HG03064 (cell line): ENCODE measurements around the gene MAF.
A peak's percentile ranks its signal among the peaks of the same experiment; 100 is the strongest.

Experiments used
- ATAC-seq: cut with Tn5 transposase; IDR thresholded peaks from one replicate; pipeline ENCODE4 v1.9.1; 2021; ENCODE audit warnings: low read depth; ENCODE audit not compliant: unreplicated experiment

The MAF gene

DNA sequence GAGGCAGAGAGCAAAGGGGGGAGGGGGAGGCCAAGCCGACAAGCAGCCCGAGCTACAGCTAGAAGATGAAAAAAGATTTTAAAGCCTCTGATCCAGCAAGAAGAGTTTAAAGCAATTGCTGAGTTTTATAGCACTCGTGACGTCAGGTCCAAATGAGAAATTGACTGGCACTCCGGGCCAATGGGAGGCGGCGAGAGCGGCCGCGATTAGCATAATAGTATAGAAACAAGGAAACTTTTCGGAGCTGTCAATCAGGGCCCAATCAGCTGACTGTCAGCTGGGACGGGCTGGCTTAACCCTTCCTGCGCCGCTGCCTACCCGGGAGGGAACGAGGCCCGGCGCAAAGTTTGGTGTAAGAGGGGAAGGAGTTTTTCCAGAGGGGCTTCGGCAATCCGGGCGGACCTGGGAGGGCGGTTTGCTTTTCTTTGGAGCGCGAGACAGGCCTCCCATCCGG is at the start of gene MAF:
Gene MAF, minus strand, starts transcription at position 100 of the 454 bp plus-strand sequence. CDS start 835 bp downstream, outside the sequence.
- ATAC-seq = no peak

DNA sequence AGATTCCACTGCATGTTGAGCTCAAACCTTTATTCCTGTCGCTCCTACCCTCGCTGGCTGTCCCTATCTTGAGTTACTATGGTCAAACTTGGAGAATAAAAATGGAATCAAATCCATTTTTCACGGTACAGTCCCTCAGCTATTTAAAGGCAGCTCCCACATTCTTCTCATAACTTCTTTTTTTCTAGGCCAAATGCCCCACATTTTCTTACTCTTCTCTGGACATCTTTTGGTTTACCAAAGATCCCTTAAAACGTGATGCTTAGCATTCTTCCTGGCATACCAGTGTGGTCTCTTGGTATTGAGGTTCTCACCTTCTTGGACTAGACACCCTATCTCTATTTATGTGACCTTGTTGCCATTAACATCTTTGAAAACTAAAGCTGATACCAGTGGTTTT is 48.3 kb upstream of the MAF start:
- ATAC-seq = no peak

DNA sequence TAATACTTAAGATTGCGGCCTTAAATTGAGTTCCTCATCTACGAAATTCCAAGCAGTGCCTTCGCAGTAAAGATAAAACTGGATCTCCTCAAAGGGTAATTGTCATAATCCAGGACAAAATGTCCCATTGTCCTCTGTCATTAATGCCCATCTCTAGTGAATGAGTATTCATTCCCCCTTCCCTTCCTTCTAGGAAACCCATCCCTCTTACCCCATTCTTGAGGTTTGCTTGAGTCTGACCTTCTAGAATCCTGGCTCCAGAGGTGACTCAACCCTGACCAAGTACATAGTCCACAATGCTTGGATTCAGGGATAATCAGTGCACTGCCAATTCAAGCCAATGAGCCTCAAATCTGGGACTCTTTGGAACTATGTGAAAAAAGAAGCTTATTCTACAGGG is 47.0 kb upstream of the MAF start:
- ATAC-seq = no peak

DNA sequence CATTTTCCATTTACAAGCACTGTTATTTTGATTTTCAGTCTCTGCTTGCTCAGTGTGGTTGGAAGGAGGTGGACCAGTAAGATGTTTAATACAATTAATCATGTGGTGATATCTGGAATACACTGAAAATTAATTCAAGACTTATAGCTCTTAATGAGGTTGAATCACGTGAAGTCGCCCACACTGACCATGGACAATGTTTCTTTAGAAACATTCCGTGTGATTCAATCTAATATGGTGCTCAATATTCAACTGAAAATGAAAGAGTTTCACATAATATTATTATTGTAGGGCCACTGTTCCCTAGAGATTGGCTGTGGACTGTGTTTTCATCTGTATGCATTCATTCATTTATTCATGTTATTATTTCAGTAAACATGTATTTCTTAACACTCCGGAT is 45.2 kb upstream of the MAF start:
- ATAC-seq = no peak

DNA sequence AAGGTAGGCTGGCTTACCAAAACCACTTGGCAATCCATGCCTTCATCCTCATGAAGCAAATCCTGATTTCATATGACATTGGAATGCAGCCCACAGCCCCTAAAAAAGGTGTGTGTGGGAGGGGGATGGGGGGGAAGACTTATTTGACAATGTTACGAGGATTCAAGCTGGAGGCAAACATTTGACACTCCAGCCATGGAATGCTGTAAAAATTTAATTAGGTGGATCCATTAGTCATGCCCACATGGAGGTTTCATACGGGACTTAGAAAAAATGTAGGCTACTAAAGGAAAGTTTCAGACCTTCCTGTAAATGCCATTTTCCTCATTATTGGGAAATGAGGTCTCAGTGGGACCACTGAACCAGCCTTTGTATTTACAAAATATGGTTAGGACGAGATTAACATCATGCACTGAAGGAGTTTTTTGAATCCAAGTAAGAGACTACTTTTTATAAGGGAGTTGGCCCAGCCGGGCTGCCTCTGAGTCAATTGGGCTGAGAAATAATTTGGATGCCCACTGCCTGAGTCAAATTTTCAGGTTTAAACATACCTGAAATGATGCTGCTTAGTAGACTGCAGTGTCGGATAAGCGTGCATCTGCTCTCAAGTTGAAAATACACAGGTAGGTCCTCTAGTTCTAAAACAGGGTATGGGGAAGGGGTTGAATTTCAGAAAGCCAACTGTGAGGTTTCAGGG is 44.6 kb upstream of the MAF start:
- ATAC-seq = no peak

DNA sequence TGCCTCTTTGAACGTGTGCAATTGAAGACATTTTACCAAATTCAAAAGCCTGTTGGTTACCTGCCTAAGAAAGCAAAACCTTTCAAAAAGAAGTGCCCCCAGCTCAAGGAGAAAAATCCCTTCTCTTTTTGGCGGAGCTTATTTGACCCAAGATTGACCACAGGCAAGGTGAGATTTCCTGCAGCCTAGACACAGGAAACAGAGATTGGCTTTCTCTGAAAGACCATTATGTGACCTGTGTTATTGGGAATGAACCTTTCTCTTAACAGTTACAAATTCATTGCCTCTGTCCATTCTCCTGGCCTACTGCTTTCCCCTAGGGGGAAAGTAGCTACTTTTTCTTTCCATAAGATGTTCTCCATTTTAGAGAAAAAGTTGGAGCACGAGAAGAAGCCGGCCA is 42.1 kb upstream of the MAF start:
- ATAC-seq = no peak

DNA sequence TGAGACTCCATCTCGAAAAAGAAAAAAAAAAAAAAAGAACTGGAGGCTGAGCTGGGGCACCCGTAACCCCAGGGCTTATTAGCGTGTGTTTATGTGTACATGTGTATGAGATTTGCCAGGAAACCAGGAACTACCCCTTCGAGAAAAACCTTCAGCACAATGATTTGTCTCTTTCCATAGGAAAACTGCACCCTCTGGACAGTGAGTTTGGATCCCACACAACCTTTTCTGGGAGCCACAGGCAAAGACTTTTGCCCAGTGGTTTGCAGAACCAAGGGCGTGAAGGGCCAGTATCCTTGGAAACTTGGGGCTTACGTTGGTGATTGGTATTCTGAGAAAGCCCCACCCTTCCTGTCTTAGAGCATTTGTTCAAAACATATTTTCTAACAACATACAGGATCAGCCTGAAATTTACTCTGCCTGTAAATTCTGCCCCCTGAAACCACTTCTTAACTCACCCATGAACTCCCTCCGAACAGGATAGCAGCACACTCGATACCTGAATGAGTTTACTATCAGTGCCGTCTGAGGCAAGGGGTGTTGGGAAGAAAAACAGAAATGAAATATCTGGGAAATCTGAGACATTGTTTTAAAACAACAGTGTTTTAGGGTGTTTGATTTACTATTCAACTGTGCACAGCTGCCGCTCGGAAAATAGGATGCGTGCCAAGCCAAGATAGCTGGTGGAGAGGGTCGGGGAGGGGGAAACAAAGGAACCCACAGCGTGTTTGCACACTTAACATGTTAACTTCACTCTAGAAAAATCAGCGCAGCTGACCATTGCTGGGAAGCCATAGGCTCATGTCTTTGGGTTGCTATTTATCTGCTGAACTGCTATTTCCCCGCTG is 40.2 kb upstream of the MAF start:
- ATAC-seq = no peak

DNA sequence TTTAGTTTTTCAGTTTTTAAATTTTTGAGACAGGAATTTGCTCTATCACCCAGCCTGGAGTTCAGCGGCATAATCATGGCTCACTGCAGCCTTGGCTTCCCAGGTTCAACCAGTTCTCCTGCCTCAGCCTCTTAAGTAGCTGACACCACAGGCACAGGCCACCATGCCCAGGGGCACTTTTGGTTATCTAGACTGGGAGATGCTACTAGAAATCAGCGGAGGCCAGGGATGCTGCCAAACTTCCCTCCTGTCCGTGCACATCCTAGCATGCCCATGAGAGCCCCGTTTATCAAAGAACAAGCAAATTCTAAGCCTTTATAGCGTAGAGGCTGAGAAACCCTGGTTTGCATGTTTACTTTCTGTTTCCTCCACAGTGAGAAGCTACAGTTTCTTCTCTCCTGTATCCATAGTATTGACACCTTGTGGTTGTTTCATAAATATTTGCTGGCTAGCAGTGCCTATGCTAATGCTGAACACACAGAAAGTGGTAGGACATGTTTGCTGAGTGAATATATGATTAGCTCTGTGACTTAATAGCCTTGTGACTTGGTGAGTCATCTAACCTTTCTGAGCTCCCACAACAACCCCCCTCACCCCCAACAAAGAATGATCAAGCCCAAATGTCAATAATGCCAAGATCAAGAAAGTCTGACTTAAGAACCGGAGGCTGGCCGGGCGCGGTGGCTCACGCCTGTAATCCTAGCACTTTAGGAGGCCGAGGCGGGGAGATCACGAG is 39.2 kb upstream of the MAF start:
- ATAC-seq = no peak

DNA sequence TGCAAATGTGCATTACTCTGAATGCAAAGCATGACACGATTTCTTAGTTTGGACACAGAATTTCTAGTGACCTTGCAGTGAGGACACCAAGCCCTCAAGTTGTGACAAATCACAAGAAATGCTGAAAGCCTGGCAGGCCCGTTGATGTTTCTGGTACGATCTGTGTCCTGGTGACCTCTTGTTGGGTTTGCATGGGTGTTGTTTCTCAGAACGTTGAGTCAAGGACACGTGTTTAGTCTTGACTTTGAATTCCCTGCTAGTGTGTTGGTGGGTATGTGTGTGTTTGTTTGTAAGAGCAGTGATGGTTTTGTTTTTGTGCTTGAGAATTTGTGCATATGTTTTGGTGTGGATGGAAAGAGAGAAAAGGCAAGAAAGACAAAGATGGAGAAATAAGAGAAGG is 37.8 kb upstream of the MAF start:
- ATAC-seq = no peak

DNA sequence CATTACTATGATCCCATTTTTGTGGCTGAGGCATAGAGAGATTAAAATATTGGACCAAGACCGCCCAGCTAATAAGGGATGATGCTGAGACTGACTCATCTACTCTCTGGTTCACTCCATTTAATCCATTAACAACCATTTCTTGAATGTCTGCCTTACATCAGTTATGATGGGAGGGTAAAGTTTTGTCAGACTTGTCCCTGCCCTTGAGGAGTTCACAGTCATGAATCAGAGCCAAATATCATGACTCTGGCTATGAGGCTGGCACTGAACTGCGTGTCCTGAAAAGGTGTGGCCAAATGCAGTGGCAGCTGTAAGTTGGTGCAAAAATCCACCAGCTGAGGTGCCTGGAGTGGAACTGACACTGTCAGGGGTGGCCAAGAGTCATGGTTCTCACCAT is 35.0 kb upstream of the MAF start:
- no peak for ATAC-seq

DNA sequence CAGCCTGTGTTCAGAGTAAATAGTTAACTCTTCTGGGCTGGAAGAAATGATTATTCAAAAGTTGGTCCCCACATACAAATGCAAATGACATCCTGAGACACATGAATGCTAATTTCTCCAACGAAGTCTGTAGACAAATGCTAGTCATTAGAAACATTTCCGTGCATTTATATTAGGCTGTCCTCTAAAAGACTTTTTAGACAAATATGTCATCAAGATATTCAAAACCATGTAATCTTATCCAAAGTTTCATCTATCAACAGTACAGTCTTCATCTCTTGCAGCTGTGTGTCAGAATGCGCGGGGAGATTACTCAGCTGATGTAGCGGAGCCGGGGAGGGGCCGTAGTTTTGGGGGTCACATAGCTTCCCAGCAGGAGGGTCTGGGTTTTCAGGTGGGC is 33.8 kb upstream of the MAF start:
- ATAC-seq = no peak

DNA sequence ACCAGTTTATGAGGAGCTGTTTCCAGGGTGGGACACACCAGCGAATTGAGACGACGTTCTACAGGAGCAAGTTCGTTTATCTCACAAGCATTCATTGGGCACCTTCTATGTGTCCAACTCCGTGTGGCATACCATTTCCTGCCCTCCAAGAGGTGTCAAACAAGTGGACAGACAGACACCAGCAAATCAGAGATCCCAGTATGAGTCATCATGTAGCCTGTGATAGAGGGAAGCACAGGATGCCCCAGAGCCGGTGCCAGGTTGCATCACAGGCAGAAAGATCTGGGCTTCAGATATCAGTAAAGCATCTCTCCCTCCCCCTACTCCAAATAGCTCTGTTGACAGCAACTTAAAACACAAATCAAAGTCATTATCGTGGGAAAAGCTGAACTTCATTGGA is 31.8 kb upstream of the MAF start:
- ATAC-seq = no peak

DNA sequence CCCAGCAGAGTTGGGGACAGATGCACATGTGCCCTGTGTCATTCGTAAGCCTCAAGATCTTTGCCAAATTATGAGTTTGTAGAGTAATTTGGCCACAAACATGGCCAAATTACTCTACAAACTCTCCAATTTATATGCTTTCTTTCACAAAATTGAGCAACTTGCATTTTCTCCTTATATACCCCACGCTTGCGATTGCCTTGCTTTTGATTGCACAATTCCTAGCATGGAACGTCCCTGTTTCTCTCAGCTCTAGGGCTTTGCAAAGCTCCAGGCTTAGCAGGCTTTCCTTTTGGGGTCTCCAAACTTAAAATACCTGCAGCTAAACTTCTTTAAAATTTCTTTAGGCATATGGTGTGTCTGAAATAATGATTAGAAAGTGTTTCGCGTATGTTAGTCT is 28.5 kb upstream of the MAF start:
- no peak for ATAC-seq

DNA sequence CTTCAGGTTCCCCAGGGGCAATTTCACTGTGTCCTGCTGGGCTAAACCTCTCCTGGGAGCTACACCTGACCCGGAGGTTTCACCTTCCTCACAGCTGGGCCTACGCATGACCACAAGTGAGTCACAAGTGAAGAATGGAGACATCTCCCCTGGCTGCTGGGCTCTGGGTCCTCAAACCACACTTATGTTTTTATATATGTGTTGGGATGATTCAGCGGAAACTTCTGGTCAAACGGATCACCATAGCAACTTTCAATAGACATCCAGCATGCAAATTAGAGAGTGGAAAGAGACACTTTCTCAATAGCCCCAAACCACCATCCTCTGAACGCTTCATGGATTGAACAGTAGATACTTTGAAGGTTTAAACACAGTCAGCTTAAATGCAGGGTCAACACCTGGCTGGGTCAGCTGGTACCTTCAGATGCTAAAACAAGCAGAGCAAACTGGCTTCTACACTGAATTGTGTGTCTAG is 28.0 kb upstream of the MAF start:
- ATAC-seq = peak; percentile 90

DNA sequence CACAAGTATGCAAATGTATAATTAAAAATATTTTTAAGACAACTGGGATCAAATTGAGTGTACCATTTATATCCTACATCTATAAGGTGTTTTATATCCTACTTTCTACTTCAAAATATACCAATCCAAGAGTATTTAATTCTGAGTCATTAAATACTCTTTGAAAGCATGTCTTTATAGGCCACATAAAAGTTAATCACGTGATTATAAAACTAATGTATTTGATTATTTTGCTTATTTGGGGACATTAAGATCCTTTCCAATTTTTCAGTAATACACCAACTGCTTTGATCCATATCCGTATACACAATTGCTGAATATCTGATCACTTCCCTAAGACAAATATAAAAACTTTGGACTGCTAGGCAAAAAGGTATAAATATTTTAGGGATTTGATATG is 26.6 kb upstream of the MAF start:
- ATAC-seq = no peak

DNA sequence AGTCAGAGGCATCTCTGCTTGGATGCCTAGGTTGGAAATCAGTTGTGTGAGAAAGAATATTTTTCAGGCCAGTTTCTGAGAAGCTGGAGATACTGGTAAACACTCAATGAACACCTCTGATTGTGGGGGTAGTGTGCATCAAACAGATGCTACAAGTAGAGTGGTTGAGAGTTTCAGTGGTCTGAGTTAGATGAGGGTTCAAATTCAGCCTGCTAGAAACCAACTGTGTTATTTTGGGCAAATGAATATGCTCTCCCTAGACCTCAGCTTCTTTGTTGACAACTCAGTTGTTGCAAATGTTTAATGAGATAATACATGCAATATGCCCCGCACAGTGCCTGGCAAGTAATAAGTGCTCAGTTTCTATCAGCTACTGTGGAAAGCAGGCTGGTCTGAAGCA is 25.2 kb upstream of the MAF start:
- no peak for ATAC-seq

DNA sequence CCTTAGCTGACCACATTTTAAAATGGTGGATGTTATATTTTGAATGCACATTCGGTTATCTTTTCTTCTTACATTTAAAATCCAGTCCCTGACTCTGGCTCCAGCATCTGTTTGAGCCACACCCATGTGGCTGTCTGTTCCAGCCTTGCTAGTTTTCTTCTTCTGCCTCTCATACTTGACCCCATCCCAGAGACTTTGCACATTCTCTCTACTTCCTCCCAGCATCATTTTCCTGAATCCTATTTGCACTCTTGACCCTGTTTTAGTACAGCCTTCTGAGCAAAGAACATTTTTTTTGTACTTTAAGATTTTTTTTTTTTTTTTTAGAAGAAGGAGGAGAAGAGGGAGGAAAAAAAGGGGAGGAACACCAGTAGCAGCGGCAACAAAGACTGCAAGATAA is 23.3 kb upstream of the MAF start:
- no peak for ATAC-seq

DNA sequence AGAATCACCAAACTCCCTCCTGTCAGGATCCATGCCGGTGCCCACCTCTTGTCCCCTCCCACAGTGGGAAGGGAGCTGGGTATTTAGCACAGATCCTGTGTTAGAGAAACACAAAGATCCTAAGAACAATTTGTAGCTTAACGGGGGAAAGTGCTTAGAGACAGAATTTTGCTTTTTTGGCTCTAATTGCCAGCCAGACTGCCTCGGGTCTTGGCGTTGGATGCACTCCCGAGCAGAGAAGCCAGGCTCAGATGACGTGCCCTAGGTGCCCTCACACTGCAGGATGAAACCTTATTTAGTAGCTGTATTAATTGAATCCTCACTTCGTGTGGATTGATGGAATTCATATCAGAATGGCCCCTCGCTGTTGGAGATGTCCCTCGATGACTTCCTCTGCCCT is 22.5 kb upstream of the MAF start:
- ATAC-seq = no peak

DNA sequence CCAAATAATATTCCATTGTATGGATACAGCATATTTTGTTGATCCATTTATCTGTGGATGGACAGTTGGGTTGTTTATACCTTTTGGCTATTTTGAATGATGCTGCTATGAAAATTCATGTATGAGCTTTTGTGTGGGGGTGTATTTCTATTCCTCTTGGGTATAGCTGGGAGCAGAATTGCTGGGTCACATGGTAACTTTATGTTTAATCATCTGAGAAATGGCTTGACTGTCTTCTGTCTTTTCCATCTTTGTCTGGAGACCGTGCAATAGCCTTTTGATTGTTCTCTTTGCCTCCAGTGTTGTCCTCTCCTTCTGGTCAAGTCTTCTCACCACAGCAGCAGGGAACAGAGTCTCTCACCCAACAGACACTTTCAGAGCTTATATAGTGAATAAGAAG is 20.5 kb upstream of the MAF start:
- ATAC-seq = no peak

DNA sequence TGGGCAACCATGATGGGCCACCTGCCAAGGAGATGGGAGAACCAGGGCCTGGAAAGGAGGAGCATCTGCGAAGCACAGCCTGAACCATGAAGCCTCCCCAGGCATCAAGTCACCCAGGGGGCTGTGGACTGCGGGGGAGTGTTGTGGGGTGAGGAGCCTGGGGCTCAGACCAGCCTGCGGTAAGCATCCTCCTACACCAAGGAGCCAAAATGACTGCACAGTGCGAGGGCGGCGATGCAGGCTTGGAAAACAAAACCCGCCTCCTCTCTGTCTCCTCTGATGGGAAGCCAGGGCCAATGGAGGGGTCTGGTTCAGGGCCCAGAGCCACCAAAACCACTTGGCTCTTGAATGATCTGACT is 18.1 kb upstream of the MAF start:
- ATAC-seq = no peak

DNA sequence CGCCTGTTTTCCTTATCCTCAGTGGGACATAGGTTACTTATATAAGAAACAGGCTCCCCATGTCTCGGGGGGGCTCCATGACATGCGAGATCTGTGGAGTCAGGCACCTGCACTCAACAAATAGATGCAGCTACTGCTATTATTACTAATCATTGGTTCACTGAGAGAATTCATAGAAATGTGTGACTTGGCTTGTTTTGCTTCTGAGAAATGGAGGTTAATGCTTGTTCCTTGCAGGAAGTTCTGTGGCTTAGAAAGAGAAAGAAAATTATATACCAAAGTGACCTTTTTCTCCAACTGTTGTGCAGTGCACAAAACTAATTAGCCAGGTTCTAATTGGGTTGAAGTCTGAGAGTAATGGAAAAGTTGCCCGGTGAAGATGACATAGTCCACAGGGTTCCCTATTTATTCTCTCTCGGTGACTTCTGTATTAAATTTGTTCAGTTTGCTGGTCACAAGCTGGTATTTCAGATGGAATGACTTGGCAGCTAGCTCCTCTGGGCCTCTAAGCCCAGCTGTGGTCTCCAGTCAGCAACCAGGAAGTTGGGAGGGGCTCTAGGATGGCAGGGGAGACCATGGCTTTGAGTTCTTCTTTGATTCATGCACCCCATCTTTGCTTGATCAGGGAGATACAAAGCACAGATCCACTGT is 17.6 kb upstream of the MAF start:
- ATAC-seq = no peak
